ENCODE data around the gene HAX1. TPM values are rescaled to one million over a fixed set of nuclear protein-coding genes. Genes with fewer than 3 reads are reported as not detected.
"Not testable (repeated sequence)": the region's sequence is repeated elsewhere in the genome, so short reads cannot be mapped to it uniquely, and the experiment has no call there.

Gene HAX1
- 163 TPM for polyA plus RNA-seq (2013, experiment 1 of 2; ENCODE audit: insufficient read length)
- 91.5 TPM for polyA plus RNA-seq (2013, experiment 2 of 2; ENCODE audit: insufficient read length)

GRCh38 chr1:154272217-154272998, at the start of gene HAX1:
TSS of gene HAX1 (plus strand) at chr1:154272629. CDS start at chr1:154272724, 95 bp downstream.
- DNase-seq, result peak; percentile 96

- no peak for DNase-seq
Observed at GRCh38 chr1:154222918-154223317, 49.5 kb upstream of the HAX1 start.

GRCh38 chr1:154223621-154224020, 48.8 kb upstream of the HAX1 start:
- DNase-seq, result no peak

GRCh38 chr1:154225370-154225769, 47.1 kb upstream of the HAX1 start:
- no peak for DNase-seq

- not testable (repeated sequence) for DNase-seq
Observed at GRCh38 chr1:154231112-154231511, 41.3 kb upstream of the HAX1 start.

GRCh38 chr1:154233127-154233526, 39.3 kb upstream of the HAX1 start:
- DNase-seq, result not testable (repeated sequence)

- DNase-seq, result no peak
Observed at GRCh38 chr1:154236855-154237254, 35.6 kb upstream of the HAX1 start.

GRCh38 chr1:154237435-154237834, 35.0 kb upstream of the HAX1 start:
- no peak for DNase-seq

- DNase-seq, result no peak
Observed at GRCh38 chr1:154237880-154238506, 34.4 kb upstream of the HAX1 start.

- DNase-seq, result no peak
Observed at GRCh38 chr1:154239491-154239890, 32.9 kb upstream of the HAX1 start.

- no peak for DNase-seq
Observed at GRCh38 chr1:154240294-154240833, 32.1 kb upstream of the HAX1 start.

GRCh38 chr1:154241703-154242351, 30.6 kb upstream of the HAX1 start:
- no peak for DNase-seq

GRCh38 chr1:154253671-154254070, 18.8 kb upstream of the HAX1 start:
- no peak for DNase-seq

- no peak for DNase-seq
Observed at GRCh38 chr1:154256686-154257085, 15.7 kb upstream of the HAX1 start.

GRCh38 chr1:154258784-154259183, 13.6 kb upstream of the HAX1 start:
- no peak for DNase-seq

GRCh38 chr1:154260127-154260526, 12.3 kb upstream of the HAX1 start:
- DNase-seq, result no peak

GRCh38 chr1:154263465-154264332, 8.7 kb upstream of the HAX1 start:
- no peak for DNase-seq

GRCh38 chr1:154264454-154264853, 8.0 kb upstream of the HAX1 start:
- no peak for DNase-seq

- DNase-seq, result no peak
Observed at GRCh38 chr1:154265586-154265985, 6.8 kb upstream of the HAX1 start.

- DNase-seq, result no peak
Observed at GRCh38 chr1:154270833-154271232, 1.6 kb upstream of the HAX1 start.

GRCh38 chr1:154272999-154273563, 652 bp downstream of the HAX1 start:
- DNase-seq, result peak; percentile 25

- DNase-seq, result no peak
Observed at GRCh38 chr1:154276797-154277196, 4.4 kb downstream of the HAX1 start.

Data from fibroblast of skin of back (primary cell).